D721Med (cell line): ENCODE results near the gene DPM1.

Source experiments
- DNase-seq: peaks from one replicate; pipeline ENCODE4 v3.0.0; 2011; ENCODE audit warnings: low spot score; ENCODE audit not compliant: insufficient read length
- FAIRE-seq: peaks from 2 replicates; lab custom pipeline; 2011; peaks lifted over from hg19 to GRCh38; lab: Jason Lieb, UNC
- TF ChIP-seq, protein P1 (sequence below): IDR thresholded peaks from 2 replicates; pipeline ENCODE4 v1.5.1; 2012; ENCODE audit warnings: mild to moderate bottlenecking, control low read depth; ENCODE audit not compliant: insufficient read depth; ENCODE audit errors: missing control alignments

The DPM1 gene

DNA sequence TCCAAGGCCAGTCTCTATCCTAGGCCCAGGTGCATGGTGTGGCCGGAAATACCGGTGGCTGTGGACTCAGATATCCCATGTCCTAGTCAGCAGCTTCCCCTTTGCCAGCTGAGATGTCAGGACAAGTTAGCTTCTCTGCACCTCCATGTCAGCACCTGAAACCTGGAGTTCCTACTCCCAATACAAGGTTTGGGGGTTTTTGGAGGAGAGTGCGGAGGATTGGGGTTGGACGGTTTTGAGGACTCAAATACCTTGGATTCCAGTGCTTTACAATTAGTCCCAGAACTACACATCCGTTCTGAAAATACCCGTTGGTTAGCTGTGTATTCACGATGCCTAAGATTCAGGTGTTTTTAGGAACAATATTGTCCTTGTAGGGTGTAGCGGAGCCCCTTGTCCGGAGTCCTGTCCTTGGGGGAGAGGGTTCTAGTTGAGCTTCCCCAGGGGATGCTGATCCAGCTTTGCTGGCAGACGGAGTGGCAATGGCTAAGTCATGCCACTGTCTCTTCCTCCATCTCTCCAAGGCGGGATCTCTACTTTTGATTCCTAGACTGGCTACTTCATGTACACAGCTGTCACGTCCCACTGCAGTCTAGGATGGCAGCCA lies 72.0 kb downstream of the DPM1 start:
- DNase-seq (no peak), FAIRE-seq (no peak)
- TF ChIP-seq, protein P1, sequence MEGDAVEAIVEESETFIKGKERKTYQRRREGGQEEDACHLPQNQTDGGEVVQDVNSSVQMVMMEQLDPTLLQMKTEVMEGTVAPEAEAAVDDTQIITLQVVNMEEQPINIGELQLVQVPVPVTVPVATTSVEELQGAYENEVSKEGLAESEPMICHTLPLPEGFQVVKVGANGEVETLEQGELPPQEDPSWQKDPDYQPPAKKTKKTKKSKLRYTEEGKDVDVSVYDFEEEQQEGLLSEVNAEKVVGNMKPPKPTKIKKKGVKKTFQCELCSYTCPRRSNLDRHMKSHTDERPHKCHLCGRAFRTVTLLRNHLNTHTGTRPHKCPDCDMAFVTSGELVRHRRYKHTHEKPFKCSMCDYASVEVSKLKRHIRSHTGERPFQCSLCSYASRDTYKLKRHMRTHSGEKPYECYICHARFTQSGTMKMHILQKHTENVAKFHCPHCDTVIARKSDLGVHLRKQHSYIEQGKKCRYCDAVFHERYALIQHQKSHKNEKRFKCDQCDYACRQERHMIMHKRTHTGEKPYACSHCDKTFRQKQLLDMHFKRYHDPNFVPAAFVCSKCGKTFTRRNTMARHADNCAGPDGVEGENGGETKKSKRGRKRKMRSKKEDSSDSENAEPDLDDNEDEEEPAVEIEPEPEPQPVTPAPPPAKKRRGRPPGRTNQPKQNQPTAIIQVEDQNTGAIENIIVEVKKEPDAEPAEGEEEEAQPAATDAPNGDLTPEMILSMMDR, result no peak

DNA sequence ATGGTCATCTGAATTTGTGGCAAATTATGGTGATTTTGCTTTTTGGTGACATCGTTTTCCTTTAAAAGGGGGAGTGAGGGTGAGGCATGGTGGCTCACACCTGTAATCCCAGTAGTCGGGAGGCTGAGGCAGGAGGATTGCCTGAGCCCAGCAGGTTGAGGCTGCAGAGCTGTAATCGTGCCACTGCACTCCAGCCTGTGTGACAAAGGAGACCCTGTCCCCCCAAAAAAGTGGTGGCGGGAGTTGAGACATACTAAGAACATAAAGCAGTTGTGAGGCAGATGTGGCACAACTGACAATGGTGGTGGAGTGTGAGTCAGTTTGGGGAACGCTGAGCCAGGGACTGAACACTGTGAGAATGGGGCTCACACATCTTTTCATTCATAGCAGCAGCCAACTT lies 72.6 kb downstream of the DPM1 start:
- TF ChIP-seq, protein P1, result no peak
- FAIRE-seq (no peak), DNase-seq (no peak)

DNA sequence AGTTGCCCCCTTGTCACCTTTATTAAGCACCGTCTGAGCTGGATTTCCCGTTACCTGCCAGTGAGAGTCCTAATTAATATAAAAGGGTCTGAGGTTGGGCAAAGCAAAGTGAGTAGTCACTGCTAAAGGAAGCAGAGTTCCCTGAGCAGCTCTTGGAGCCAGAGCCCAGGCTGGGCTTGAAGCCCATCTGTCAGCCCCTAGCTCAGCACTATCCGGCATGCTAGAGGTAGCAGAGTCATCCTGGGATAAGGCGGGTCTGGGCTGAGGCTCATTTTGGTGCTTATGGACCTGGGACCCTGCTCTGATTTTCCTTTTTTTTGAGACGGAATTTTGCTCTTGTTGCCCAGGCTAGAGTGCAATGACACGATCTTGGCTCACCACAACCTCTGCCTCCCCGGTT lies 73.3 kb downstream of the DPM1 start:
- DNase-seq (no peak), FAIRE-seq (no peak)
- TF ChIP-seq, protein P1, result no peak
